Effector memory CD8-positive, alpha-beta T cell (primary cell): Measurements from ENCODE around the gene KMO.

Source experiments
- ATAC-seq: fragments of 150-1000 bp; cut with Tn5 transposase; replicated peaks from 2 replicates; pipeline ENCODE4 v1.10.0; 2021; ENCODE audit warnings: mild to moderate bottlenecking, moderate library complexity
- DNase-seq, 3 experiments: peaks; one replicate each; pipeline ENCODE4 v3.0.0; 2021
- H3K27ac Mint-ChIP-seq, 2 donors: one replicate each; pipeline ENCODE4 v1.8.0; 2022; ENCODE audit warnings: mild to moderate bottlenecking in 2 of 2, mixed read lengths in 2 of 2, moderate library complexity in 2 of 2
- H3K27me3 Mint-ChIP-seq, 2 donors: one replicate each; pipeline ENCODE4 v1.8.0; 2022; ENCODE audit warnings: mixed read lengths in 2 of 2
- H3K36me3 Mint-ChIP-seq: one replicate; pipeline ENCODE4 v1.8.0; 2022; ENCODE audit warnings: mild to moderate bottlenecking, moderate library complexity, mixed read lengths; ENCODE audit not compliant: insufficient read depth
- H3K4me1 Mint-ChIP-seq, 2 donors: one replicate each; pipeline ENCODE4 v1.8.0; 2022; ENCODE audit warnings: low read depth in 2 of 2, mixed read lengths in 2 of 2
- H3K4me3 Mint-ChIP-seq, 2 donors: one replicate each; pipeline ENCODE4 v1.8.0; 2022; ENCODE audit warnings: mild to moderate bottlenecking in 2 of 2, mixed read lengths in 2 of 2, moderate library complexity in 2 of 2
- H3K9me3 Mint-ChIP-seq, 2 donors: one replicate each; pipeline ENCODE4 v1.8.0; 2022; ENCODE audit warnings: mixed read lengths in 2 of 2

KMO gene

GRCh38 chr1:241611736-241612135 lies 79.6 kb downstream of the KMO start:
- Mint-ChIP-seq H3K9me3 (no peaks in the 10 kb centered on the region), H3K4me3 (no peak overlapping the region), H3K27ac (no peak overlapping the region), H3K36me3 (no peaks in the 10 kb centered on the region), H3K4me1 (no peaks in the 10 kb centered on the region), H3K27me3 (no peaks in the 10 kb centered on the region)
- DNase-seq: no peak
- no peak for ATAC-seq

- ATAC-seq: no peak
These were observed 80.6 kb downstream of the KMO start for GRCh38 chr1:241612533-241613477.

GRCh38 chr1:241614144-241614543 lies 82.0 kb downstream of the KMO start:
- H3K27ac Mint-ChIP-seq: no peak overlapping the region

More at GRCh38 chr1:241612533-241613477, 80.6 kb downstream of the KMO start:
- Mint-ChIP-seq H3K27me3 (no peaks in the 10 kb centered on the region), H3K27ac (no peak overlapping the region), H3K36me3 (no peaks in the 10 kb centered on the region), H3K4me3 (no peak overlapping the region), H3K4me1 (no peaks in the 10 kb centered on the region), H3K9me3 (no peaks in the 10 kb centered on the region)
- DNase-seq: no peak

GRCh38 chr1:241614572-241614971 lies 82.4 kb downstream of the KMO start:
- Mint-ChIP-seq H3K27ac (no peak overlapping the region), H3K27me3 (no peaks in the 10 kb centered on the region), H3K36me3 (no peaks in the 10 kb centered on the region), H3K4me1 (no peaks in the 10 kb centered on the region), H3K9me3 (no peaks in the 10 kb centered on the region), H3K4me3 (no peak overlapping the region)
- ATAC-seq: no peak
- DNase-seq: no peak

More at GRCh38 chr1:241614144-241614543, 82.0 kb downstream of the KMO start:
- Mint-ChIP-seq H3K4me3 (no peak overlapping the region), H3K9me3 (no peaks in the 10 kb centered on the region), H3K36me3 (no peaks in the 10 kb centered on the region), H3K27me3 (no peaks in the 10 kb centered on the region), H3K4me1 (no peaks in the 10 kb centered on the region)
- ATAC-seq (no peak), DNase-seq (no peak)

- ATAC-seq (no peak), DNase-seq (no peak)
These were observed 83.1 kb downstream of the KMO start for GRCh38 chr1:241615043-241615974.

GRCh38 chr1:241617426-241617825 lies 85.2 kb downstream of the KMO start:
- H3K36me3 Mint-ChIP-seq: no peaks in the 10 kb centered on the region
- no peaks in the 10 kb centered on the region for H3K4me1 Mint-ChIP-seq
- no peaks in the 10 kb centered on the region for H3K27me3 Mint-ChIP-seq
- H3K27ac Mint-ChIP-seq: no peak overlapping the region
- H3K4me3 Mint-ChIP-seq: no peak overlapping the region
- H3K9me3 Mint-ChIP-seq: no peaks in the 10 kb centered on the region
- no peak for ATAC-seq
- DNase-seq: no peak

More at GRCh38 chr1:241615043-241615974, 83.1 kb downstream of the KMO start:
- H3K4me3 Mint-ChIP-seq: no peak overlapping the region
- H3K27me3 Mint-ChIP-seq: no peaks in the 10 kb centered on the region
- H3K36me3 Mint-ChIP-seq: no peaks in the 10 kb centered on the region
- H3K4me1 Mint-ChIP-seq: no peaks in the 10 kb centered on the region
- no peak overlapping the region for H3K27ac Mint-ChIP-seq
- H3K9me3 Mint-ChIP-seq: no peaks in the 10 kb centered on the region

- H3K4me1 Mint-ChIP-seq: no peaks in the 10 kb centered on the region
- no peak for DNase-seq
- no peak for ATAC-seq
- H3K36me3 Mint-ChIP-seq: peaks cover 3% of the 10 kb centered on the region
- no peaks in the 10 kb centered on the region for H3K9me3 Mint-ChIP-seq
- no peaks in the 10 kb centered on the region for H3K27me3 Mint-ChIP-seq
- H3K27ac Mint-ChIP-seq: no peak overlapping the region
- H3K4me3 Mint-ChIP-seq: no peak overlapping the region
These were observed 90.5 kb downstream of the KMO start for GRCh38 chr1:241622669-241623068.

GRCh38 chr1:241624935-241625334 lies 92.8 kb downstream of the KMO start:
- no peak overlapping the region for H3K27ac Mint-ChIP-seq
- H3K4me3 Mint-ChIP-seq: no peak overlapping the region
- no peaks in the 10 kb centered on the region for H3K27me3 Mint-ChIP-seq
- peaks cover 3% of the 10 kb centered on the region for H3K36me3 Mint-ChIP-seq
- H3K4me1 Mint-ChIP-seq: peaks cover 3 to 8% of the 10 kb centered on the region in 2 donors
- DNase-seq: no peak
- no peaks in the 10 kb centered on the region for H3K9me3 Mint-ChIP-seq
- no peak for ATAC-seq

- Mint-ChIP-seq H3K9me3 (no peaks in the 10 kb centered on the region), H3K36me3 (peaks cover 3% of the 10 kb centered on the region), H3K4me3 (peak overlapping the region; percentile 53 to 63), H3K27me3 (no peaks in the 10 kb centered on the region), H3K4me1 (peaks cover 3 to 8% of the 10 kb centered on the region in 2 donors), H3K27ac (peak overlapping the region; percentile 33 to 82)
- DNase-seq (peak; percentile 22 to 42 (median 37)), ATAC-seq (peak; percentile 79)
These were observed 95.5 kb downstream of the KMO start for GRCh38 chr1:241627453-241628259.

GRCh38 chr1:241630005-241630404 lies 97.8 kb downstream of the KMO start:
- Mint-ChIP-seq H3K27ac (peak overlapping the region in 1 of 2 donors; percentile 25), H3K36me3 (no peaks in the 10 kb centered on the region), H3K4me1 (peaks cover 3 to 8% of the 10 kb centered on the region in 2 donors), H3K9me3 (no peaks in the 10 kb centered on the region), H3K27me3 (no peaks in the 10 kb centered on the region), H3K4me3 (no peak overlapping the region)
- no peak for DNase-seq
- ATAC-seq: no peak

GRCh38 chr1:241630476-241630875 lies 98.3 kb downstream of the KMO start:
- ATAC-seq (no peak), DNase-seq (no peak)
- Mint-ChIP-seq H3K4me3 (no peak overlapping the region), H3K4me1 (peaks cover 3 to 8% of the 10 kb centered on the region in 2 donors), H3K27ac (no peak overlapping the region), H3K27me3 (no peaks in the 10 kb centered on the region), H3K36me3 (no peaks in the 10 kb centered on the region), H3K9me3 (no peaks in the 10 kb centered on the region)

GRCh38 chr1:241630899-241631298 lies 98.7 kb downstream of the KMO start:
- H3K4me3 Mint-ChIP-seq: no peak overlapping the region
- no peak for DNase-seq
- H3K27ac Mint-ChIP-seq: no peak overlapping the region
- H3K27me3 Mint-ChIP-seq: no peaks in the 10 kb centered on the region
- peaks cover 3 to 8% of the 10 kb centered on the region in 2 donors for H3K4me1 Mint-ChIP-seq
- no peaks in the 10 kb centered on the region for H3K9me3 Mint-ChIP-seq
- no peaks in the 10 kb centered on the region for H3K36me3 Mint-ChIP-seq
- no peak for ATAC-seq

- no peak for DNase-seq
- H3K9me3 Mint-ChIP-seq: no peaks in the 10 kb centered on the region
- no peaks in the 10 kb centered on the region for H3K36me3 Mint-ChIP-seq
- H3K27me3 Mint-ChIP-seq: no peaks in the 10 kb centered on the region
- peaks cover 3 to 8% of the 10 kb centered on the region in 2 donors for H3K4me1 Mint-ChIP-seq
- H3K4me3 Mint-ChIP-seq: no peak overlapping the region
- ATAC-seq: no peak
- peak overlapping the region in 1 of 2 donors; percentile 9 for H3K27ac Mint-ChIP-seq
These were observed 99.5 kb downstream of the KMO start for GRCh38 chr1:241631674-241632073.
